GM18498 (cell line): Measurements from ENCODE around the gene GNB3.
"Not testable (repeated sequence)": the region's sequence is repeated elsewhere in the genome, so short reads cannot be mapped to it uniquely, and the experiment has no call there.

Experiments used
- ATAC-seq: cut with Tn5 transposase; IDR thresholded peaks from one replicate; pipeline ENCODE4 v1.9.1; 2021; ENCODE audit warnings: mild to moderate bottlenecking, moderate library complexity; ENCODE audit not compliant: unreplicated experiment

Gene GNB3

GRCh38 chr12:6874015-6874368, 33.3 kb downstream of the GNB3 start:
- ATAC-seq, result not testable (repeated sequence)

- not testable (repeated sequence) for ATAC-seq
Observed at GRCh38 chr12:6879824-6880223, 39.1 kb downstream of the GNB3 start.

- no peak for ATAC-seq
Observed at GRCh38 chr12:6883252-6883651, 42.5 kb downstream of the GNB3 start.

- no peak for ATAC-seq
Observed at GRCh38 chr12:6883683-6884082, 43.0 kb downstream of the GNB3 start.

- ATAC-seq, result no peak
Observed at GRCh38 chr12:6884539-6884938, 43.8 kb downstream of the GNB3 start.

GRCh38 chr12:6886206-6886999, 45.7 kb downstream of the GNB3 start:
- ATAC-seq, result not testable (repeated sequence)

GRCh38 chr12:6887460-6887859, 46.7 kb downstream of the GNB3 start:
- no peak for ATAC-seq

- ATAC-seq, result no peak
Observed at GRCh38 chr12:6888360-6888759, 47.6 kb downstream of the GNB3 start.

GRCh38 chr12:6888794-6889193, 48.1 kb downstream of the GNB3 start:
- ATAC-seq, result not testable (repeated sequence)

- ATAC-seq, result not testable (repeated sequence)
Observed at GRCh38 chr12:6889775-6890573, 49.2 kb downstream of the GNB3 start.

- ATAC-seq, result peak; percentile 94
Observed at GRCh38 chr12:6890789-6891645, 50.3 kb downstream of the GNB3 start.

GRCh38 chr12:6891646-6892001, 50.9 kb downstream of the GNB3 start:
- ATAC-seq, result peak; percentile 1

- ATAC-seq, result not testable (repeated sequence)
Observed at GRCh38 chr12:6892683-6893082, 52.0 kb downstream of the GNB3 start.

GRCh38 chr12:6894321-6894720, 53.6 kb downstream of the GNB3 start:
- ATAC-seq, result no peak
